K562 (cell line): ENCODE data around the gene SLC9B1. TPM values are rescaled to one million over a fixed set of nuclear protein-coding genes. Genes with fewer than 3 reads are reported as not detected.

Experiments used
- ATAC-seq: fragments of 200-7000 bp; cut with Tn5 transposase; 3 replicates; pipeline ENCODE4 v1.9.1; 2020; ENCODE audit warnings: moderate library complexity
- BruUV-seq: library from RNA; stranded (reverse); fragments of 400-500 nt; replicated peaks from 2 replicates; lab custom pipeline; 2021; lab: Mats Ljungman, UMichigan
- CTCF ChIA-PET: fragments of 300-600 bp; formaldehyde crosslinking; extraction: SDS; loops from one replicate; lab custom pipeline; 2021; ENCODE audit warnings: low intra/inter-chr PET ratio; lab: Yijun Ruan, JAX
- POLR2A ChIA-PET: fragments of 300-600, 350-650 bp; sonication (Branson Sonifier 250); formaldehyde crosslinking; extraction: SDS; loops from one replicate; lab custom pipeline; 2021; ENCODE audit warnings: antibody characterized with exemption, inconsistent platforms; lab: Yijun Ruan, JAX
- DNase-seq, 4 experiments: peaks; one replicate each; pipeline versions ENCODE4 v3.0.0 to v3.0.0-alpha.2; 2011 to 2018; ENCODE audit warnings: low spot score in 3 of 4, mixed read lengths in 3 of 4; ENCODE audit errors: extremely low read depth in 1 of 4
- FAIRE-seq: peaks from 2 replicates; lab custom pipeline; 2011; peaks lifted over from hg19 to GRCh38; lab: Jason Lieb, UNC
- H2AFZ ChIP-seq: 2 replicates; pipeline ENCODE4 v1.6.0; 2011; ENCODE audit warnings: low read depth, low read length, control low read depth, inconsistent platforms
- H3K27ac ChIP-seq: fragments of 200-600 bp; 3 replicates; pipeline ENCODE4 v1.8.0; 2011; ENCODE audit warnings: low read depth, mild to moderate bottlenecking, control low read depth, inconsistent platforms, low read length, moderate library complexity, mixed read lengths; ENCODE audit errors: extremely low read depth
- H3K27me3 ChIP-seq, 2 experiments: fragments of 300-600 bp in 1 of 2; 2 replicates in 1 of 2; 3 replicates in 1 of 2; pipeline versions ENCODE4 v1.6.0 to v1.8.0; 2011; ENCODE audit warnings: inconsistent platforms in 2 of 2, low read length in 2 of 2, mild to moderate bottlenecking in 1 of 2, mixed read lengths in 1 of 2, moderate library complexity in 1 of 2; ENCODE audit not compliant: control insufficient read depth in 2 of 2, insufficient read depth in 2 of 2
- H3K36me3 ChIP-seq: fragments of 300-600 bp; 3 replicates; pipeline ENCODE4 v1.8.0; 2011; ENCODE audit warnings: mild to moderate bottlenecking, low read length, inconsistent platforms; ENCODE audit not compliant: control insufficient read depth, insufficient read depth
- H3K4me1 ChIP-seq, 2 experiments: fragments of 200-600 bp in 1 of 2; replicated peaks in 1 of 2; 2 replicates in 1 of 2; 3 replicates in 1 of 2; pipeline versions ENCODE4 v1.5.1 to v1.8.0; 2011; ENCODE audit warnings: inconsistent platforms in 2 of 2, low read length in 2 of 2, mild to moderate bottlenecking in 1 of 2, mixed read lengths in 1 of 2, moderate library complexity in 1 of 2; ENCODE audit not compliant: control insufficient read depth in 2 of 2, insufficient read depth in 2 of 2
- H3K4me2 ChIP-seq: 2 replicates; pipeline ENCODE4 v1.6.1; 2011; ENCODE audit warnings: low read length, control low read depth, inconsistent platforms, mixed read lengths; ENCODE audit not compliant: insufficient read depth
- H3K4me3 ChIP-seq: fragments of 200-600 bp; sonication (generic), shearing (Covaris generic); 2 replicates; pipeline ENCODE4 v1.5.1; 2016; ENCODE audit warnings: control low read depth, inconsistent platforms
- H3K79me2 ChIP-seq: fragments of 200-600 bp; 3 replicates; pipeline ENCODE4 v1.8.0; 2011; ENCODE audit warnings: low read length, inconsistent platforms; ENCODE audit not compliant: control insufficient read depth, insufficient read depth
- H3K9ac ChIP-seq, 2 experiments: 2 replicates each; pipeline versions ENCODE4 v1.6.0 to v1.6.1; 2011; ENCODE audit warnings: low read depth in 2 of 2, low read length in 2 of 2, control low read depth in 1 of 2, inconsistent platforms in 1 of 2, mild to moderate bottlenecking in 1 of 2, mixed read lengths in 1 of 2; ENCODE audit not compliant: insufficient read depth in 1 of 2
- H3K9me1 ChIP-seq: one replicate; pipeline ENCODE4 v1.6.0; 2011; ENCODE audit warnings: inconsistent platforms, mild to moderate bottlenecking, low read length, moderate library complexity; ENCODE audit not compliant: control insufficient read depth, insufficient read depth
- H3K9me3 ChIP-seq: replicated peaks from 2 replicates; pipeline ENCODE4 v1.5.1; 2011; ENCODE audit warnings: low read depth, low read length, inconsistent platforms; ENCODE audit not compliant: control insufficient read depth, insufficient read depth
- H4K20me1 ChIP-seq: replicated peaks from 2 replicates; pipeline ENCODE4 v1.6.1; 2011; ENCODE audit warnings: low read length, inconsistent platforms, mixed read lengths; ENCODE audit not compliant: control insufficient read depth, insufficient read depth
- CEBPG ChIP-seq, 3 experiments: fragments of 200-800 bp in 1 of 3; sonication (Bioruptor generic) in 1 of 3; sonication (generic) in 1 of 3; formaldehyde crosslinking in 1 of 3; IDR thresholded peaks in 2 of 3; conservative IDR thresholded peaks in 1 of 3; 2 replicates each; pipeline versions ENCODE4 v1.6.1 to v1.8.0; 2016 to 2022; ENCODE audit warnings: missing compliant biosample characterization in 2 of 3, missing genetic modification characterization in 2 of 3, mild to moderate bottlenecking in 1 of 3, missing genetic modification reagents in 1 of 3
- CREM ChIP-seq: IDR thresholded peaks from 2 replicates; pipeline ENCODE4 v1.6.1; 2014; ENCODE audit warnings: antibody characterized with exemption, low read depth
- DMBX1 ChIP-seq: fragments of 250-450 bp; sonication (Bioruptor Pico); IDR thresholded peaks from 2 replicates; pipeline ENCODE4 v1.8.0; 2022; ENCODE audit warnings: inconsistent platforms, mild to moderate bottlenecking, moderate library complexity, borderline replicate concordance
- HSF4 ChIP-seq: fragments of 250-450 bp; sonication (Bioruptor Pico); IDR thresholded peaks from 2 replicates; pipeline ENCODE4 v2.1.2; 2022; ENCODE audit warnings: mild to moderate bottlenecking, moderate library complexity, borderline replicate concordance
- NR1H2 ChIP-seq: sonication (generic); formaldehyde crosslinking; IDR thresholded peaks from 2 replicates; pipeline ENCODE4 v1.4.0; 2020; ENCODE audit warnings: mild to moderate bottlenecking, missing genetic modification reagents
- RBM22 ChIP-seq: fragments of 200-400 bp; formaldehyde crosslinking; IDR thresholded peaks from 2 replicates; pipeline ENCODE4 v1.6.1; 2018; ENCODE audit warnings: low read length, low read depth; ENCODE audit not compliant: poor library complexity, severe bottlenecking
- SLC30A9 ChIP-seq: fragments of 250-450 bp; sonication (Bioruptor Pico); IDR thresholded peaks from 2 replicates; pipeline ENCODE4 v1.8.0; 2022; ENCODE audit warnings: mild to moderate bottlenecking, moderate library complexity
- ZFP1 ChIP-seq: fragments of 450-650 bp; formaldehyde crosslinking; IDR thresholded peaks from 2 replicates; pipeline ENCODE4 v1.4.0; 2020; ENCODE audit warnings: mild to moderate bottlenecking, mixed read lengths
- ZNF224 ChIP-seq: sonication (generic); formaldehyde crosslinking; IDR thresholded peaks from 2 replicates; pipeline ENCODE4 v1.8.0; 2022; ENCODE audit warnings: mild to moderate bottlenecking, missing genetic modification reagents
- ZNF766 ChIP-seq: fragments of 200-800 bp; sonication (Bioruptor generic); conservative IDR thresholded peaks from 2 replicates; pipeline ENCODE4 v1.6.1; 2016; ENCODE audit warnings: missing genetic modification characterization, missing compliant biosample characterization
- WGBS: fragments of 100-300 bp; shearing (Covaris generic); methylation state at CpG from one replicate; pipeline ENCODE4 v1.1.6; 2016; ENCODE audit warnings: low coverage, mixed read lengths; ENCODE audit not compliant: insufficient coverage; ENCODE audit errors: missing lambda C conversion rate; 5-methylcytosine and 5-hydroxymethylcytosine counted together
- in situ Hi-C: fragments of 300-500 bp; cut with MboI; formaldehyde crosslinking; loops from 4 replicates; pipeline ENCODE4 v1.15.0; 2018; ENCODE audit warnings: inconsistent platforms, mixed read lengths
- intact Hi-C: fragments of 100-400 bp; cut with micrococcal nuclease; formaldehyde crosslinking; loops from 2 replicates; pipeline ENCODE4 v1.14.2; 2022
- polyA plus RNA-seq, 8 experiments: library from polyadenylated mRNA; depleted of rRNA in 4 of 8; stranded (reverse) in 5 of 8; unstranded in 3 of 8; fragments of >200 nt; fragmentation: Nextera tagmentation in 2 of 8; fragmentation: Illumina TruSeq in 1 of 8; extraction: Ambion mirVana in 2 of 8; extraction: Trizol in 1 of 8; gene quantifications; 2 replicates each; pipeline versions ENCODE4 v1.2.1 to v1.2.3, GENCODE V29; 2011 to 2014; ENCODE audit warnings: inconsistent platforms in 1 of 8, missing spikeins in 1 of 8
- total RNA-seq, 7 experiments: library from RNA; depleted of rRNA in 6 of 7; stranded (reverse); fragments of >200 nt in 6 of 7; fragmentation: Illumina TruSeq in 2 of 7; extraction: Trizol in 2 of 7; gene quantifications; 2 replicates each; pipeline versions ENCODE4 v1.2.1 to v1.2.3, GENCODE V29; 2011 to 2021; ENCODE audit warnings: low replicate concordance in 1 of 7
- TF ChIP-seq, protein P1 (sequence below): fragments of 250-450 bp; sonication (Bioruptor Pico); IDR thresholded peaks from 2 replicates; pipeline ENCODE4 v1.5.0; 2021
- TF ChIP-seq, protein P2 (sequence below): sonication (generic); formaldehyde crosslinking; IDR thresholded peaks from 2 replicates; pipeline ENCODE4 v1.8.0; 2022; ENCODE audit warnings: missing genetic modification reagents, mild to moderate bottlenecking, borderline replicate concordance

Gene SLC9B1
- total and polyA plus RNA-seq, 9 of the 15 experiments (the other 6 are each of a cell fraction or from before 2014, with no cell fraction given) = 0.21 to 1.3 (median 0.51) TPM

DNA sequence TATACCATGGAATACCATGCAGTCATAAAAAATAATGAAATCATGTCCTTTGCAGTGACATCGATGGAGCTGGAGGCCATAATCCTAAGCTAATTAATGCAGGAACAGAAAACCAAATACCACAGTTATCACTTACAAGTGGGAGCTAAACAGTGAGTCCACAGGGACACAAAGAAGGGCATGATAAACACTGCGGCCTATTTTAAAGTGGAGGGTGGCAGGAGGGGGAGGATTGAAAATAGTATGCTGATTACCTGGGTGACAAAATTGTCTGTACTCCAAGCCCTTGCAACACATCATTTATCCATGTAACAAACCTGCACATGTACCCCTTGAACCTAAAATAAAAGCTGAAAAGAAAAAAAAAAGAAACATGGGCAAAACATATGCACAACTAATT, 16.7 kb upstream of the SLC9B1 start:
- in situ Hi-C loops (no loop called here), intact Hi-C loops (no loop called here)
- ChIA-PET CTCF (no interaction called here), POLR2A (no interaction called here)
- Histone ChIP-seq H3K9me1 (no peaks in the 10 kb centered on the region), H3K36me3 (no peaks in the 10 kb centered on the region), H3K9ac (no peak overlapping the region), H2AFZ (no peak overlapping the region), H3K9me3 (no peaks in the 10 kb centered on the region), H3K4me3 (no peak overlapping the region), H3K27ac (no peak overlapping the region), H3K79me2 (no peaks in the 10 kb centered on the region), H3K4me2 (no peak overlapping the region), H4K20me1 (no peaks in the 10 kb centered on the region), H3K4me1 (no peaks in the 10 kb centered on the region), H3K27me3 (no peaks in the 10 kb centered on the region)
- no peak for TF ChIP-seq CEBPG (CRISPR knock-in tag; IDR thresholded peaks at IDR 0.05)
- no peak for TF ChIP-seq CEBPG (tag; conservative IDR thresholded peaks at IDR 0.05 in 1 of 2, IDR thresholded peaks at IDR 0.05 in 1 of 2)
- TF ChIP-seq ZFP1 (CRISPR knock-in tag) = no peak
- no peak for TF ChIP-seq ZNF766 (CRISPR knock-in tag)
- TF ChIP-seq, protein P1, sequence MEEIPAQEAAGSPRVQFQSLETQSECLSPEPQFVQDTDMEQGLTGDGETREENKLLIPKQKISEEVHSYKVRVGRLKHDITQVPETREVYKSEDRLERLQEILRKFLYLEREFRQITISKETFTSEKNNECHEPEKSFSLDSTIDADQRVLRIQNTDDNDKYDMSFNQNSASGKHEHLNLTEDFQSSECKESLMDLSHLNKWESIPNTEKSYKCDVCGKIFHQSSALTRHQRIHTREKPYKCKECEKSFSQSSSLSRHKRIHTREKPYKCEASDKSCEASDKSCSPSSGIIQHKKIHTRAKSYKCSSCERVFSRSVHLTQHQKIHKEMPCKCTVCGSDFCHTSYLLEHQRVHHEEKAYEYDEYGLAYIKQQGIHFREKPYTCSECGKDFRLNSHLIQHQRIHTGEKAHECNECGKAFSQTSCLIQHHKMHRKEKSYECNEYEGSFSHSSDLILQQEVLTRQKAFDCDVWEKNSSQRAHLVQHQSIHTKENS (CRISPR knock-in tag) = no peak
- TF ChIP-seq SLC30A9 (CRISPR knock-in tag) = no peak
- no peak for TF ChIP-seq NR1H2 (CRISPR knock-in tag)
- no peak for TF ChIP-seq ZNF224 (CRISPR knock-in tag)
- TF ChIP-seq RBM22 = no peak
- TF ChIP-seq DMBX1 (CRISPR knock-in tag) = no peak
- no peak for TF ChIP-seq HSF4 (CRISPR knock-in tag)
- no peak for TF ChIP-seq CREM
- TF ChIP-seq, protein P2, sequence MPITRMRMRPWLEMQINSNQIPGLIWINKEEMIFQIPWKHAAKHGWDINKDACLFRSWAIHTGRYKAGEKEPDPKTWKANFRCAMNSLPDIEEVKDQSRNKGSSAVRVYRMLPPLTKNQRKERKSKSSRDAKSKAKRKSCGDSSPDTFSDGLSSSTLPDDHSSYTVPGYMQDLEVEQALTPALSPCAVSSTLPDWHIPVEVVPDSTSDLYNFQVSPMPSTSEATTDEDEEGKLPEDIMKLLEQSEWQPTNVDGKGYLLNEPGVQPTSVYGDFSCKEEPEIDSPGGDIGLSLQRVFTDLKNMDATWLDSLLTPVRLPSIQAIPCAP = no peak
- WGBS = 58% methylated on average over 2 of the region's 2 CpGs
- no peak for ATAC-seq
- no peak for FAIRE-seq
- BruUV-seq = no TSS peak
- no peak for DNase-seq
